ENCODE data around the gene MACROH2A2. TPM values are rescaled to one million over a fixed set of nuclear protein-coding genes. Genes with fewer than 3 reads are reported as not detected.
A peak's percentile ranks its signal among the peaks of the same experiment; 100 is the strongest.

Gene MACROH2A2
- total and polyA plus RNA-seq, 2 of the 13 experiments (the other 11 are each of a cell fraction or from before 2014, with no cell fraction given): 9.8 to 43.1 TPM

GRCh38 chr10:70109064-70109729 is 56.6 kb downstream of the MACROH2A2 start (continued):
- TF ChIP-seq ATF6 (CRISPR knock-in tag; conservative IDR thresholded peaks at IDR 0.05): no peak
- TF ChIP-seq ZNF788 (CRISPR knock-in tag; IDR thresholded peaks at IDR 0.05; ENCODE audit: borderline replicate concordance): peak; percentile 51; the same call in 1 of the 2 replicates
- TF ChIP-seq STAG1 (CRISPR knock-in tag; IDR thresholded peaks at IDR 0.05): peak; percentile 7; the same call in 1 of the 2 replicates
- no peak for TF ChIP-seq PLRG1 (conservative IDR thresholded peaks at IDR 0.05)
- peak; percentile 96 for TF ChIP-seq TFAP4 (IDR thresholded peaks at IDR 0.05; ENCODE audit: borderline replicate concordance, low read depth)
- peak; percentile 42 for TF ChIP-seq SP5 (CRISPR knock-in tag; IDR thresholded peaks at IDR 0.05; ENCODE audit: borderline replicate concordance, low read depth)
- peak; percentile 68 for TF ChIP-seq RARA (CRISPR knock-in tag; IDR thresholded peaks at IDR 0.05)
- TF ChIP-seq ZNF333 (CRISPR knock-in tag; IDR thresholded peaks at IDR 0.05; ENCODE audit: borderline replicate concordance): peak; percentile 22; the same call in 1 of the 2 replicates
- TF ChIP-seq ZNF451 (CRISPR knock-in tag; IDR thresholded peaks at IDR 0.05): peak; percentile 65; the same call in 1 of the 2 replicates
- peak; percentile 64 for TF ChIP-seq SKI (IDR thresholded peaks at IDR 0.05; ENCODE audit: partially characterized antibody)
- TF ChIP-seq KDM6A (CRISPR knock-in tag; IDR thresholded peaks at IDR 0.05; ENCODE audit: low read depth): peak; percentile 20; the same call in 1 of the 2 replicates
- TF ChIP-seq ZNF574 (CRISPR knock-in tag; IDR thresholded peaks at IDR 0.05): peak; percentile 71; the same call in 1 of the 2 replicates
- TF ChIP-seq, protein P1, sequence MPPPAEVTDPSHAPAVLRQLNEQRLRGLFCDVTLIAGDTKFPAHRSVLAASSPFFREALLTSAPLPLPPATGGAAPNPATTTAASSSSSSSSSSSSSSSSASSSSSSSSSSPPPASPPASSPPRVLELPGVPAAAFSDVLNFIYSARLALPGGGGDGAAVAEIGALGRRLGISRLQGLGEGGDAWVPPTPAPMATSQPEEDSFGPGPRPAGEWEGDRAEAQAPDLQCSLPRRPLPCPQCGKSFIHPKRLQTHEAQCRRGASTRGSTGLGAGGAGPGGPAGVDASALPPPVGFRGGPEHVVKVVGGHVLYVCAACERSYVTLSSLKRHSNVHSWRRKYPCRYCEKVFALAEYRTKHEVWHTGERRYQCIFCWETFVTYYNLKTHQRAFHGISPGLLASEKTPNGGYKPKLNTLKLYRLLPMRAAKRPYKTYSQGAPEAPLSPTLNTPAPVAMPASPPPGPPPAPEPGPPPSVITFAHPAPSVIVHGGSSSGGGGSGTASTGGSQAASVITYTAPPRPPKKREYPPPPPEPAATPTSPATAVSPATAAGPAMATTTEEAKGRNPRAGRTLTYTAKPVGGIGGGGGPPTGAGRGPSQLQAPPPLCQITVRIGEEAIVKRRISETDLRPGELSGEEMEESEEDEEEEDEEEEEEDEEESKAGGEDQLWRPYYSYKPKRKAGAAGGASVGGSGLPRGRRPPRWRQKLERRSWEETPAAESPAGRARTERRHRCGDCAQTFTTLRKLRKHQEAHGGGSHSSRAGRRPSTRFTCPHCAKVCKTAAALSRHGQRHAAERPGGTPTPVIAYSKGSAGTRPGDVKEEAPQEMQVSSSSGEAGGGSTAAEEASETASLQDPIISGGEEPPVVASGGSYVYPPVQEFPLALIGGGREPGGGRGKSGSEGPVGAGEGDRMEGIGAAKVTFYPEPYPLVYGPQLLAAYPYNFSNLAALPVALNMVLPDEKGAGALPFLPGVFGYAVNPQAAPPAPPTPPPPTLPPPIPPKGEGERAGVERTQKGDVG (CRISPR knock-in tag; IDR thresholded peaks at IDR 0.05; ENCODE audit: borderline replicate concordance): 0 out of 2 replicates have a peak, but pooled peaks have one; percentile 78
- peak; percentile 62; the same call in 1 of the 2 replicates for TF ChIP-seq HOXD1 (CRISPR knock-in tag; IDR thresholded peaks at IDR 0.05)
- no peak for TF ChIP-seq TARDBP (CRISPR knock-in tag; IDR thresholded peaks at IDR 0.05)
- TF ChIP-seq THAP9 (CRISPR knock-in tag; IDR thresholded peaks at IDR 0.05; ENCODE audit: borderline replicate concordance): peak; percentile 46; the same call in 1 of the 2 replicates
- no peak for TF ChIP-seq MZF1 (CRISPR knock-in tag; IDR thresholded peaks at IDR 0.05; ENCODE audit: borderline replicate concordance)
